Activated T-cell treated with anti-CD3 and anti-CD28 coated beads, Interleukin-2, amount 50 U/mL, for 24 hours (primary cell): ENCODE data around the gene HELQ.

Experiments used
- DNase-seq: peaks from one replicate; pipeline ENCODE4 v3.0.0-alpha.2; 2020
- H3K27ac Mint-ChIP-seq: 2 replicates; pipeline ENCODE4 v1.8.0; 2020; ENCODE audit warnings: mild to moderate bottlenecking, mixed read lengths
- H3K27me3 Mint-ChIP-seq: 2 replicates; pipeline ENCODE4 v1.8.0; 2020; ENCODE audit warnings: mixed read lengths
- H3K36me3 Mint-ChIP-seq: 2 replicates; pipeline ENCODE4 v1.8.0; 2020; ENCODE audit warnings: low read depth, mixed read lengths
- H3K4me1 Mint-ChIP-seq: 2 replicates; pipeline ENCODE4 v1.8.0; 2020; ENCODE audit warnings: low read depth, mixed read lengths
- H3K4me3 Mint-ChIP-seq: 2 replicates; pipeline ENCODE4 v1.8.0; 2020; ENCODE audit warnings: mild to moderate bottlenecking, moderate library complexity, mixed read lengths
- H3K9me3 Mint-ChIP-seq: 2 replicates; pipeline ENCODE4 v1.8.0; 2020; ENCODE audit warnings: mixed read lengths

Gene HELQ

DNA sequence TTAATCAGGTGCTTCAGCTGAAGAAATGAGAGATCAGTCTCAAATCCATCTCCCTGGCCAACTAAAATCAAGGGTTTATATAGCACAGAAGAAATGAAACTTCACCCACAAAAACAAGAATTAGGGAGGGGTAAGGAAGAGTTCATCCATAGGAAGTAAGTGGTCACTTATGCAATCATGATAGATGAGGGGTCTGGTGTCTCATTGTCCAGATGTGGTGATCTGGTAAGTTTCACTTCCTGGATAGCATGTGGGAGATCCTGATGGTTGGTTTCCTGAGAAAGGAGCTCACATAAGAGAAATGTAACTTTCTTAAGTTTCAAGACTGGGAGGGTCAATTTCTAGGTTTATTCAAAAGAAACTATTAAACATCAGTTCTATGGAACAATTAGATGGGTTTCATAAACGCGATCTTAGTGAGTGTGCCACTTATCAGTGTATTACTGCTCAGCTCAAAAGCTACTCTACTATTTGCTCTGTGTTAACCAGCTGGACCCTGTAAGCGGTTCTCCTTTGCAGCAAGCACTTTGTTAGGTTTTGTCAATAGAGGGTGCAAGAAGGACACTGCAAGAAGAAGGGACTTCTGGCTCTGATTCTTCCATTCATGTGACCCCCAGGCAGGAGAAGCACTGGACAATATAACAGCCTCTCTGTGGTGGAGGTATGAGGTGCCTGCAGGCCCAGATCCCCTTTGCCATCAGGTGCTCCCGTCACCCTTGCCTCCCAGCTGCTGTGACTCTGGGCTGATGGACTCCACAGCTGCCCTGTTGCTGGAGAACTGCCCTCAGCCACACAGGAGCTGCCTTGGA, 85.6 kb downstream of the HELQ start:
- no peak overlapping the region for H3K4me3 Mint-ChIP-seq
- H3K27ac Mint-ChIP-seq, result no peak overlapping the region
- no peaks in the 10 kb centered on the region for H3K9me3 Mint-ChIP-seq
- peaks cover 6% of the 10 kb centered on the region for H3K4me1 Mint-ChIP-seq
- DNase-seq, result no peak
- no peaks in the 10 kb centered on the region for H3K36me3 Mint-ChIP-seq
- H3K27me3 Mint-ChIP-seq, result peaks cover 4% of the 10 kb centered on the region

DNA sequence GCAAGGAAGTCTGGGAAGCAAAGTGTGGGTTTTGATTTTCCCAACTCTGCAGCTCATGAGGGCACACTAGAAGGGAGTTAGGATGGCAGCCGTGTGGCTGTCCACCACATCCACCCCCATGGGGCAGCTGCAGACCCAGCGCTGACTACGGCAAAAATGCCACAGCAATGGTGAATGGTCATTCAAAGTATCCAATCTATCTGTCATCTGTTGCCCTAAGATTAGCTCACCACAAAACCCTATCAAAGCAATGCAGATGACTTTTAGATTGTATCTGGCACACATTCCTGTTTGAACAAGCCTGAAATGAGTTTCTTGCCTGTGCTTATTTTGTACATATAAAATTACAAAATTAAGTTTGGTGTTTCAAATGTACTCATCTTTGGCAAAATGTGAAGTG, 91.3 kb downstream of the HELQ start:
- Mint-ChIP-seq H3K9me3 (no peaks in the 10 kb centered on the region), H3K27ac (no peak overlapping the region), H3K36me3 (no peaks in the 10 kb centered on the region), H3K27me3 (peaks cover 7% of the 10 kb centered on the region), H3K4me1 (peaks cover 2% of the 10 kb centered on the region), H3K4me3 (no peak overlapping the region)
- no peak for DNase-seq

DNA sequence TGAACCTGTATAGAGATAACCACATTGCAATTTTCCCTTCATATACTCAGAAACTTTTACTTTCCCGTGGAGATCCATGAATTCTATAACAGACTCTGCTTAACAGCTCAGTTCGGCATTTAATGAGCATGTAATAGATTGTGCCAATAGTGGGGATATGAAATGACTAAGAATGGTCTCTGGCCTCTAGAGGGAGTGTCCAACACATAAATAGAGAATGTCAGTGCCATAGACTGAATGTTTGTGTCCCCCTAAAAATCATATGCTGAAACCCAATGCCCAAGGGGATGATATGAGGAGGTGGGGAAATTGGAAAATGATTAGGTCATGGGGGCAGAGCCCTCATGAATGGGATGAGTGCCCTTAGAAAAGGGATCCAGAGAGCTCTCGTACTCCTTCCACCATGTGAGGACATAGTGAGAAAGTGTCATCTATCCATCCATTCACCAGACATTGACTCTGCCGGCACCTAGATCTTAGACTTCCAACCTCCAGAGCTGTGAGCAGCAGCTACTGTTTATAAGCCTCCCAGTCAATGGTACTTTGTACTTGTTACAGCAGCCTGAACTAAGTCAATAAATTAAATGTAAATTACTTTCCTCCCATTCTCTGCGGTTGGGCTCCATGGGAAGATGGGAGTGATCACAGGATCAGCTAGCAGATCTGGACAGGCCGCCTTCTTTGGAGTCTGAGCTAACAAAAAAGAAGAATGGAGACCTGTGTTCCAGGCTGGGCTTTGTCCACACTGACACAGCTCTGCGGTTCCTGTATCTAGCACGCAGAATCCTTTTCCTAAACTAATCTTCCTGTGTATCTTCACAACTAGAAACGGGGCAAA, 92.9 kb downstream of the HELQ start:
- H3K36me3 Mint-ChIP-seq, result no peaks in the 10 kb centered on the region
- no peak overlapping the region for H3K4me3 Mint-ChIP-seq
- H3K27me3 Mint-ChIP-seq, result peaks cover 7% of the 10 kb centered on the region
- H3K9me3 Mint-ChIP-seq, result no peaks in the 10 kb centered on the region
- H3K27ac Mint-ChIP-seq, result no peak overlapping the region
- DNase-seq, result no peak
- H3K4me1 Mint-ChIP-seq, result peaks cover 7% of the 10 kb centered on the region

DNA sequence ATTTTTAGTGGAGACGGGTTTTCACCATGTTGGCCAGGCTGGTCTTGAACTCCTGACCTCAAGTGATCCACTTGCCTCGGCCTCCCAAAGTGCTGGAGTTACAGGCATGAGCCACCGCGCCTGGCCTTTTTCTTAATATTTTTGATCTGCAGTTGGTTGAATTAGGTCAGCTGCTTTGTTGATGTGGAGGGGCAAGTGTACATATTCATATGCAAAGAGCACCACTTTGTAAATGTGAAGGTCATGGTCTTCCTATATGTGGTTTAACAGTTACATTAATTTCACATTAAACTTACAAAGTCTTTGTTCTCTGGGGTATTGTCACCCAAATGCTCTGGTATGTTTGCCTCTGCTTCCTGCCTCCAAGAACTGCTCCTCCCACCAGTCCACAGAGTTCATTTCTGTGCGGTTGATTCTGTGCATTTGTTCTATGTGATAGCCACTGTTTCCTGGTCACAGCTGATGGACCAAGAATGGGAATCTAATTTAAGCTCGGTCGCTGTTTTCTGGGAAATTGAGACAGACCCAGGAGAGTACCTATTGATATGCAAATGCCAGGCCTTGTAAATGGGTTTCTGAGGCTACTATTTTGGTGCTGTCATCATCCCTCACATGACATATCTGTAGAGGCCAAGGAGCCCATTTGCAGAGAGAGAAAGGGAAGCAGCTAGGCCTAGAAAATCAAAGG, 94.1 kb downstream of the HELQ start:
- no peak for DNase-seq
- no peaks in the 10 kb centered on the region for H3K36me3 Mint-ChIP-seq
- H3K9me3 Mint-ChIP-seq, result no peaks in the 10 kb centered on the region
- no peak overlapping the region for H3K27ac Mint-ChIP-seq
- no peak overlapping the region for H3K4me3 Mint-ChIP-seq
- H3K4me1 Mint-ChIP-seq, result peaks cover 19% of the 10 kb centered on the region
- H3K27me3 Mint-ChIP-seq, result peaks cover 7% of the 10 kb centered on the region

DNA sequence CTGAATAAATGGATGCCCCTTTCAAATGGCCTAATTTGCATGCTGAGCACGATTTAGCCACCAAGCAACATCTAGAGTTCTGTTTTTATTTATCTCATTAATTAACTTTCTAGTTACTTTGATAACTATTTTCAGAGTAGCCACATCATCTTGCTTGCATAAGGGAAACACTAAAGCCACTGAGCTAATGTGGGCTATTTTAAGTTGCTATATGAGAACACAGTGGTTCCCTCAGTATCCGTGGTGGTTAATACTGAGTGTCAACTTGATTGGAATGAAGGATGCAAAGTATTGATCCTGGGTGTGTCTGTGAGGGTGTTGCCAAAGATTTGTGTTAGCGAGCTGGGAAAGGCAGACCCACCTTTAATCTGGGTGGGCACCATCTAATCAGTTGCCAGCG, 95.6 kb downstream of the HELQ start:
- H3K27me3 Mint-ChIP-seq, result peaks cover 3% of the 10 kb centered on the region
- H3K36me3 Mint-ChIP-seq, result no peaks in the 10 kb centered on the region
- DNase-seq, result no peak
- H3K4me3 Mint-ChIP-seq, result no peak overlapping the region
- peaks cover 26% of the 10 kb centered on the region for H3K4me1 Mint-ChIP-seq
- H3K27ac Mint-ChIP-seq, result no peak overlapping the region
- no peaks in the 10 kb centered on the region for H3K9me3 Mint-ChIP-seq

DNA sequence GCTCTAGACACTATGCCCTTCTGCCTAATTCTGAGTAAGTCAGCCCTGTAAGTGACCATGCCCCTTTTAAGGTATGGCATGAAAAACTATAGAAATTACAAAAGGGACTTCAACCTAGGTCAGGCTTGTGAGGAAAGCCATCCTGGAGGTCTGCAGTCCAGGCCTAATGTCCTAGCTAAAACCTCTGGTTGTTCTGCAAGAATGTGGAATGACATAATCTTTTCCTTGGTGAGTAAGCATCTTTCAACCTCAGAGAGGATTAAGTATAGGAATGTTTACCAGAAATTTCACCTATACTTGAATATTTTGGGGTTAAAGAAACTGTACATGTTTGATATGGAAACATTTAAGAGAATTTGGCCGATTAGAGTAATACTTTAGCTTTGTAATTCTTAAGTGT, 97.2 kb downstream of the HELQ start:
- Mint-ChIP-seq H3K27ac (no peak overlapping the region), H3K4me3 (no peak overlapping the region), H3K9me3 (peaks cover 9% of the 10 kb centered on the region), H3K4me1 (peaks cover 31% of the 10 kb centered on the region), H3K36me3 (no peaks in the 10 kb centered on the region), H3K27me3 (no peaks in the 10 kb centered on the region)
- no peak for DNase-seq
